Measurements from ENCODE around the gene ZNF787. TPM values are rescaled to one million over a fixed set of nuclear protein-coding genes. Genes with fewer than 3 reads are reported as not detected.

Gene ZNF787
- total RNA-seq, 2 experiments from 2014 or later: 30.6 to 31.7 TPM

GRCh38 chr19:56141417-56141993, 20.4 kb upstream of the ZNF787 start:
- CTCF ChIA-PET (ENCODE audit: unreplicated experiment): interaction anchor here (0.6 kb wide), 1 partner anchor 1569 kb away, joined by 8 read pairs; no protein-coding TSS in a partner anchor
- Histone ChIP-seq H3K79me2 (ENCODE audit: insufficient read depth, low read depth, low read length) (peaks cover 9% of the 10 kb centered on the region), H2AFZ (ENCODE audit: low read length) (no peak overlapping the region), H3K4me1 (ENCODE audit: insufficient read depth, low read length, poor library complexity, severe bottlenecking) (peaks cover 13% of the 10 kb centered on the region), H3K4me3 (ENCODE audit: low read depth, low read length, poor library complexity, severe bottlenecking) (peak overlapping the region; percentile 87), H3K9me2 (ENCODE audit: insufficient read depth, low read length) (no peaks in the 10 kb centered on the region), H4K20me1 (ENCODE audit: insufficient read depth, low read length) (no peaks in the 10 kb centered on the region), H3K4me2 (ENCODE audit: low read length) (peak overlapping the region; percentile 83), H3K36me3 (ENCODE audit: insufficient read depth, low read length) (no peaks in the 10 kb centered on the region), H3K9me3 (ENCODE audit: low read length) (no peaks in the 10 kb centered on the region), H3K27ac (ENCODE audit: low read depth, low read length, poor library complexity, severe bottlenecking) (no peak overlapping the region)
- intact Hi-C loops (cut with micrococcal nuclease; ENCODE audit: unreplicated experiment): loop anchor here (1.0 to 5.0 kb wide), 2 partner anchors 20 to 499 kb away; partner anchors contain the start of genes ZNF580, ZNF581 and ZNF787
- TF ChIP-seq EZH2phosphoT487 (IDR thresholded peaks at IDR 0.05; ENCODE audit: borderline replicate concordance, low read depth, low read length) (no peak), CTCF (conservative IDR thresholded peaks at IDR 0.05; ENCODE audit: low read length) (no peak)
- peak; percentile 25 for DNase-seq (ENCODE audit: low spot score)
- no TSS peak for BruUV-seq (replicated peaks)
- POLR2A ChIA-PET: interaction anchor here (0.6 to 0.7 kb wide), 3 partner anchors 39 to 87 kb away, joined by 3 to 6 read pairs (median 5); no protein-coding TSS in a partner anchor

GRCh38 chr19:56140583-56141416, 19.7 kb upstream of the ZNF787 start, which contains the start of gene ZNF444:
Gene ZNF444, plus strand, starts transcription at chr19:56141287. Its CDS starts 5,625 bp downstream, at chr19:56146912.
- TF ChIP-seq EZH2phosphoT487 (IDR thresholded peaks at IDR 0.05; ENCODE audit: borderline replicate concordance, low read depth, low read length) (no peak), CTCF (conservative IDR thresholded peaks at IDR 0.05; ENCODE audit: low read length) (no peak)
- POLR2A ChIA-PET: interaction anchor here (0.6 to 0.7 kb wide), 4 partner anchors 39 to 1346 kb away, joined by 3 to 6 read pairs (median 4); no protein-coding TSS in a partner anchor
- Histone ChIP-seq H3K9me3 (ENCODE audit: low read length) (no peaks in the 10 kb centered on the region), H3K4me2 (ENCODE audit: low read length) (peak within 1 kb of the TSS; percentile 92), H3K9me2 (ENCODE audit: insufficient read depth, low read length) (no peaks in the 10 kb centered on the region), H3K27ac (ENCODE audit: low read depth, low read length, poor library complexity, severe bottlenecking) (peak within 1 kb of the TSS; percentile 36), H3K4me3 (ENCODE audit: low read depth, low read length, poor library complexity, severe bottlenecking) (peak within 1 kb of the TSS; percentile 87), H3K36me3 (ENCODE audit: insufficient read depth, low read length) (no peaks in the 10 kb centered on the region), H2AFZ (ENCODE audit: low read length) (peak within 1 kb of the TSS; percentile 92; the same call in 1 of the 2 replicates), H4K20me1 (ENCODE audit: insufficient read depth, low read length) (no peaks in the 10 kb centered on the region), H3K4me1 (ENCODE audit: insufficient read depth, low read length, poor library complexity, severe bottlenecking) (peaks cover 13% of the 10 kb centered on the region), H3K79me2 (ENCODE audit: insufficient read depth, low read depth, low read length) (peaks cover 9% of the 10 kb centered on the region)
- intact Hi-C loops (cut with micrococcal nuclease; ENCODE audit: unreplicated experiment): loop anchor here (1.0 to 5.0 kb wide), 2 partner anchors 19 to 498 kb away; partner anchors contain the start of genes ZNF580, ZNF581 and ZNF787
- CTCF ChIA-PET (ENCODE audit: unreplicated experiment): interaction anchor here (0.6 kb wide), 3 partner anchors 1205 to 1983 kb away, joined by 3 to 8 read pairs (median 7); no protein-coding TSS in a partner anchor
- DNase-seq (ENCODE audit: low spot score): peak; percentile 98
- no TSS peak for BruUV-seq (replicated peaks)
